ENCODE results near the gene MYO18A.

The MYO18A gene

DNA sequence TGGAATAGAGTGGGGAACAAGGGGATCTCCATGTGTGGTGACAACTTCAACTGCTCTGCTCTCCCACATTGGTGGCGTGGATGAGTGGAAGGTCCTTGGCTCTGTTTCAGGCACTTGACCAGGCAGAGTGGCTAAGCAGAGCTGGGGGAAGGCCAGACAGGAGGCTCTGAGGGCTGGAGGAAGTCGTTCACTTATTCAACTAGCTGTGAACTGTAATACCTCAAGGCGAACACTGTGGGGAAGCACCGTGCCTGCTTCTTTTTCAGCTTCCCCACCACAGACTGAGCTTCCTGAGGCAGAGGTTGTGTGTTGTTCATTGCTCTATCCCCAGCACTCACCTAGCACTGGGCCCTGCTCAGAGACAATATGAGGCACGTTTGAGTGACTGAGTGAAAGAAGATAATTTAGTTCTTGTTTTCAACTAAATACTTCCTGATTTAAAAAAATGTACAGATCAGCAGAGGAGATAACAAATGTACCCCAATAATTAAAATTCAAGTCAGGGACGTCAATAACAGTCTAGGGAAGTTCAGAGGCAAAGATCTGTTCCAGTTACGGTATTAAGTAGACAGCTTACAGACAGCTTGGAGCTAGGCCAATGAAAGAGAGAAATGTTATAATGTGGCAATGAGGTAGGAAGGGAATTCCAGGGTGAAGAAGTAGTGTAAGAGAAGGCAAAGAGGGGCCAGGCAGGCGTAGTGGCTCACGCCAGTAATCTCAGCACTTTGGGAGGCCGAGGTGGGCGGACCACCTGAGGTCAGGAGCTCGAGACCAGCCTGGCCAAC, 34.7 kb downstream of the MYO18A start:
- Histone ChIP-seq H3K9me3 (ENCODE audit: control insufficient read depth in 1 of 2, low read length in 2 of 2) (no peaks in the 10 kb centered on the region), H3K27me3 (ENCODE audit: low read depth, low read length) (no peaks in the 10 kb centered on the region), H3K27ac (ENCODE audit: low read length) (peak overlapping the region; percentile 2), H3K36me3 (ENCODE audit: control insufficient read depth in 1 of 2, insufficient read depth in 2 of 2, low read length in 2 of 2) (no peaks in the 10 kb centered on the region), H3K4me3 (ENCODE audit: low read depth in 1 of 2, low read length in 2 of 2) (no peak overlapping the region), H3K4me1 (ENCODE audit: control insufficient read depth in 1 of 2, insufficient read depth in 2 of 2, low read length in 2 of 2) (peaks cover 8 to 43% of the 10 kb centered on the region in 2 donors)

- H3K4me1 ChIP-seq (ENCODE audit: control insufficient read depth in 1 of 2, insufficient read depth in 2 of 2, low read length in 2 of 2), result peaks cover 0 to 43% of the 10 kb centered on the region in 2 donors
- no peaks in the 10 kb centered on the region for H3K27me3 ChIP-seq (ENCODE audit: low read depth, low read length)
- H3K36me3 ChIP-seq (ENCODE audit: control insufficient read depth in 1 of 2, insufficient read depth in 2 of 2, low read length in 2 of 2), result no peaks in the 10 kb centered on the region
- H3K9me3 ChIP-seq (ENCODE audit: control insufficient read depth in 1 of 2, low read length in 2 of 2), result no peaks in the 10 kb centered on the region
- H3K27ac ChIP-seq (ENCODE audit: low read length), result no peak overlapping the region
- no peak overlapping the region for H3K4me3 ChIP-seq (ENCODE audit: low read depth in 1 of 2, low read length in 2 of 2)
Measured at GRCh38 chr17:29143894-29144293, 36.3 kb downstream of the MYO18A start.

GRCh38 chr17:29141514-29141876, 38.7 kb downstream of the MYO18A start:
- peak overlapping the region; percentile 47 to 68 for H3K4me3 ChIP-seq (ENCODE audit: low read depth in 1 of 2, low read length in 2 of 2)
- H3K27ac ChIP-seq (ENCODE audit: low read length), result no peak overlapping the region
- no peaks in the 10 kb centered on the region for H3K27me3 ChIP-seq (ENCODE audit: low read depth, low read length)
- H3K36me3 ChIP-seq (ENCODE audit: control insufficient read depth in 1 of 2, insufficient read depth in 2 of 2, low read length in 2 of 2), result peaks cover 0 to 4% of the 10 kb centered on the region in 2 donors
- peaks cover 0 to 48% of the 10 kb centered on the region in 2 donors for H3K4me1 ChIP-seq (ENCODE audit: control insufficient read depth in 1 of 2, insufficient read depth in 2 of 2, low read length in 2 of 2)
- H3K9me3 ChIP-seq (ENCODE audit: control insufficient read depth in 1 of 2, low read length in 2 of 2), result no peaks in the 10 kb centered on the region

DNA sequence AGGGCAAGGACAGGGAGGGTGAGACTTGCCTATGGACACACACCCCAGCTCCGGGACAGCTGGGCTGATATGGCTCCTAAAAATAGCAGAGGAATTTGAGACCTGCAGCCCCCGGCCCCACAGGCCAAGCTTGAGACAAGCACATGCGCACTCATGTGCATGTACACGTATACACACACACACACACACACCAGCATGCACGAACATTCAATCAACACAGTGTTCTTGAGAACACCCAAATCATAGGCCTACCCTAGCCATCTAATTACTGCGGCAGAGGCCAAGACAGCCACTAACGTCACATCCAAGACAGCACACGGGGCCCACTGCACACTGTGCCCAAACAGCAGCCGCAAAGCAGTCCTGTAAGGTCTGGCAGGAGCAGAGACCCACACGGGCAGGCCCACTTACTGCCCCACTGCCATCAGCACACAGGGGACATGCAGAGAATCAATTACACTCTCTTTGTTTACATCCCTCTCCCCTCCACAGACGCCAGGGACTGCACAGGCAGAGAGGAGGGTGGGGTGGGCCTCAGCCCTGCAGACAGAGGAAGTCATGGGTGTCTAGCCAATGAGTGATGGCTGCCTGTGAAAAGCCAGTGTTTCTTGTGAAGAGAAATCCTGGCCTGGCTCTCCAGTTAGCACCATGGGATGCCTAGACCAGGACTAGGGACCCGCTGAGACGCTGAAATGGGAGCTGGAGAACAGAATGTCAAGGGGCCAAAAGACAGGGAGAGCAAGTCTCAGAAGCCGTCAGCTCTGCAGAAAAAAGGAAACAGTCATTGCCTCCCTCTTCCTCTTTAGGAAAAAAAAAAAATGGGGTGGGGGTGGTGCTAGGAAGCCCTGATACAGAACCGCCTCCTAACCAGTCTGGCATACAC, 39.3 kb downstream of the MYO18A start:
- peaks cover 0 to 5% of the 10 kb centered on the region in 2 donors for H3K36me3 ChIP-seq (ENCODE audit: control insufficient read depth in 1 of 2, insufficient read depth in 2 of 2, low read length in 2 of 2)
- H3K27me3 ChIP-seq (ENCODE audit: low read depth, low read length), result no peaks in the 10 kb centered on the region
- peak overlapping the region; percentile 48 for H3K27ac ChIP-seq (ENCODE audit: low read length)
- H3K9me3 ChIP-seq (ENCODE audit: control insufficient read depth in 1 of 2, low read length in 2 of 2), result no peaks in the 10 kb centered on the region
- peaks cover 0 to 48% of the 10 kb centered on the region in 2 donors for H3K4me1 ChIP-seq (ENCODE audit: control insufficient read depth in 1 of 2, insufficient read depth in 2 of 2, low read length in 2 of 2)
- peak overlapping the region; percentile 47 to 68 for H3K4me3 ChIP-seq (ENCODE audit: low read depth in 1 of 2, low read length in 2 of 2)

GRCh38 chr17:29140051-29140621, 40.1 kb downstream of the MYO18A start:
- H3K9me3 ChIP-seq (ENCODE audit: control insufficient read depth in 1 of 2, low read length in 2 of 2), result no peaks in the 10 kb centered on the region

DNA sequence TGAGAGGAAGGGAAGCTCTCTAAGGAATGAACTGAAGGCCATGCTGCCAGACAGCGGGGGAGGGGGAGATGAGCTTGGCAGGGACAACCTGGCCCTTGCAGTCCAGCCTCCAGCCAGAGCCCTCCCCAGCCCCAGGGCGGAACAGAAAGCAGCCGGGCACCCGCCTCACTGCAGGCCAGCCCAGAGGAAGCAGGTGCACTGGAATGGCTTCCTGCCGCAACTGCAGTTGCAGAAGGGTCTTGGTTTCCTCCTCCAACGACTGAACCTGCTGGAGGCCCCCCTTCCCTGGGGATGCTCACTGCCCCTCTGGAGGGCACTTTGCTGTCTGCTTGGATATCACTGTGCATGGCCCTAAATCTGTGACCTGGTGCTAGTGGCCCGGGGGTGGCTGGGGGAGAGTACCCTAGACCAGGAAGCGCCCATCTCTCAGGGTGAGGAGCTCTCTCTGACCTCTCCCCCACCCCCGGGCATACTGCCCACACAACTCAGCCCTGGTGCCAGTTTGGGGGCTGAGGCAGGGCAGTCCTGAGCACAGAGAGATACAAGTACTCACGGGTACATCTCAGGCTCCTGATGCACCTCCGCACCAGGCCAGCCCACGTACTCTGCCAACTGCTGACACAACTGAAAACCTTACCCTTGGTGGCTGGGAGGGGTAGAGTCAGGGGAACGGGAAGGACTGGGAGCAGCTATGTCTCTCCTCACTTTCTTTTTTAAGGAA, 41.1 kb downstream of the MYO18A start:
- no peaks in the 10 kb centered on the region for H3K27me3 ChIP-seq (ENCODE audit: low read depth, low read length)
- H3K4me1 ChIP-seq (ENCODE audit: control insufficient read depth in 1 of 2, insufficient read depth in 2 of 2, low read length in 2 of 2), result peaks cover 0 to 39% of the 10 kb centered on the region in 2 donors
- H3K36me3 ChIP-seq (ENCODE audit: control insufficient read depth in 1 of 2, insufficient read depth in 2 of 2, low read length in 2 of 2), result peaks cover 0 to 5% of the 10 kb centered on the region in 2 donors
- peak overlapping the region; percentile 47 to 68 for H3K4me3 ChIP-seq (ENCODE audit: low read depth in 1 of 2, low read length in 2 of 2)
- peak overlapping the region; percentile 69 for H3K27ac ChIP-seq (ENCODE audit: low read length)
- H3K9me3 ChIP-seq (ENCODE audit: control insufficient read depth in 1 of 2, low read length in 2 of 2), result no peaks in the 10 kb centered on the region

More at GRCh38 chr17:29140051-29140621, 40.1 kb downstream of the MYO18A start:
- H3K4me3 ChIP-seq (ENCODE audit: low read depth in 1 of 2, low read length in 2 of 2), result peak overlapping the region; percentile 47 to 68
- H3K27me3 ChIP-seq (ENCODE audit: low read depth, low read length), result no peaks in the 10 kb centered on the region
- H3K4me1 ChIP-seq (ENCODE audit: control insufficient read depth in 1 of 2, insufficient read depth in 2 of 2, low read length in 2 of 2), result peaks cover 0 to 41% of the 10 kb centered on the region in 2 donors
- H3K27ac ChIP-seq (ENCODE audit: low read length), result peak overlapping the region; percentile 69
- peaks cover 0 to 5% of the 10 kb centered on the region in 2 donors for H3K36me3 ChIP-seq (ENCODE audit: control insufficient read depth in 1 of 2, insufficient read depth in 2 of 2, low read length in 2 of 2)

DNA sequence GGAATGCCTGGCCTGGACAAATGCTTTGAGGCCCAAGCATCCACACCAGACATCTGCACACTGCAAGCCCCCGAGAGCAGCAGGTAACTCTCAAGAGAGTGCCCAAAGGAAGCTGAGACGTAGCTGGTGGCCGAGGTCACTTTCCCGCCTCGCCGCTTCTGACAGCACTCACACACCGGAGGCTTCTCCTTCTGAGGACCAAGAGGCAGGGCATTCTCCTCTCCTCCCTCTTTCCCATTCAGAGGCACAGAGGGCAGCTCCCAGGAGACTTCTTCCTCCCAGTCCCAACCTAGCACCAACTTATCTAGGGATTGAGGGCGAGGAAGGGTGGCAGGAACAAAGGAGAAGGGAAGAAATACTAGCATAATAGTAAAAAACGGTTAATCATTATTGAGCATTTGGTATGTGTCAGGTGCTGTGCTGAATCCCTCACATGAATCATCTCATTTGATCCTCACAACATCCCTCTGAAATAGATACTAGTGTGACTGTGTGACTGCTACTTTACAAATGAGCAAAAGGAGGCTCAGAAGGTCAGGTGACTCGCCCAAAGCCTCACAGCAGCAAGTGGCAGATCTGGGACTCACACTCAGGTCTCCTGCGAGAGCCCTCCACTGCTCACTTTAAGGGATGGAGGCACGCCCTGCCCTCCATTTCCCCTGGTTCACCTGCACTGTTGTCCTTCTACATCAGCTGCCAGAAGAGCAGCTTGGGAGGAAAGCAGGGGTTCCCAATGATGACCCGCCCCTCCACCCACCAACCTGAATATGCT, 41.8 kb downstream of the MYO18A start:
- Histone ChIP-seq H3K4me1 (ENCODE audit: control insufficient read depth in 1 of 2, insufficient read depth in 2 of 2, low read length in 2 of 2) (peaks cover 0 to 44% of the 10 kb centered on the region in 2 donors), H3K36me3 (ENCODE audit: control insufficient read depth in 1 of 2, insufficient read depth in 2 of 2, low read length in 2 of 2) (peaks cover 0 to 5% of the 10 kb centered on the region in 2 donors), H3K27ac (ENCODE audit: low read length) (no peak overlapping the region), H3K9me3 (ENCODE audit: control insufficient read depth in 1 of 2, low read length in 2 of 2) (no peaks in the 10 kb centered on the region), H3K27me3 (ENCODE audit: low read depth, low read length) (no peaks in the 10 kb centered on the region), H3K4me3 (ENCODE audit: low read depth in 1 of 2, low read length in 2 of 2) (peak overlapping the region; percentile 47 to 68)

- no peaks in the 10 kb centered on the region for H3K27me3 ChIP-seq (ENCODE audit: low read depth, low read length)
- no peak overlapping the region for H3K27ac ChIP-seq (ENCODE audit: low read length)
- H3K4me3 ChIP-seq (ENCODE audit: low read depth in 1 of 2, low read length in 2 of 2), result no peak overlapping the region
- H3K36me3 ChIP-seq (ENCODE audit: control insufficient read depth in 1 of 2, insufficient read depth in 2 of 2, low read length in 2 of 2), result peaks cover 0 to 5% of the 10 kb centered on the region in 2 donors
- H3K9me3 ChIP-seq (ENCODE audit: control insufficient read depth in 1 of 2, low read length in 2 of 2), result no peaks in the 10 kb centered on the region
- peaks cover 0 to 50% of the 10 kb centered on the region in 2 donors for H3K4me1 ChIP-seq (ENCODE audit: control insufficient read depth in 1 of 2, insufficient read depth in 2 of 2, low read length in 2 of 2)
Measured at GRCh38 chr17:29136998-29137730, 43.0 kb downstream of the MYO18A start.

GRCh38 chr17:29135464-29135863, 44.7 kb downstream of the MYO18A start:
- H3K9me3 ChIP-seq (ENCODE audit: control insufficient read depth in 1 of 2, low read length in 2 of 2), result no peaks in the 10 kb centered on the region
- no peak overlapping the region for H3K27ac ChIP-seq (ENCODE audit: low read length)
- H3K4me1 ChIP-seq (ENCODE audit: control insufficient read depth in 1 of 2, insufficient read depth in 2 of 2, low read length in 2 of 2), result peaks cover 0 to 37% of the 10 kb centered on the region in 2 donors
- no peak overlapping the region for H3K4me3 ChIP-seq (ENCODE audit: low read depth in 1 of 2, low read length in 2 of 2)
- peaks cover 0 to 5% of the 10 kb centered on the region in 2 donors for H3K36me3 ChIP-seq (ENCODE audit: control insufficient read depth in 1 of 2, insufficient read depth in 2 of 2, low read length in 2 of 2)
- H3K27me3 ChIP-seq (ENCODE audit: low read depth, low read length), result no peaks in the 10 kb centered on the region
